IPS-18a (cell line): Measurements from ENCODE around the gene CCNY.

Source experiments
- H3K27ac ChIP-seq: one replicate; pipeline ENCODE4 v1.5.1; 2013; ENCODE audit warnings: low read length
- H3K27me3 ChIP-seq: one replicate; pipeline ENCODE4 v1.6.1; 2013; ENCODE audit warnings: mild to moderate bottlenecking, low read length; ENCODE audit not compliant: control insufficient read depth, insufficient read depth
- H3K36me3 ChIP-seq: one replicate; pipeline ENCODE4 v1.6.1; 2013; ENCODE audit warnings: low read depth, low read length; ENCODE audit not compliant: control insufficient read depth
- H3K4me1 ChIP-seq: one replicate; pipeline ENCODE4 v1.6.1; 2013; ENCODE audit warnings: low read depth, low read length; ENCODE audit not compliant: control insufficient read depth
- H3K4me3 ChIP-seq: one replicate; pipeline ENCODE4 v1.5.1; 2013; ENCODE audit warnings: low read length
- H3K9ac ChIP-seq: one replicate; pipeline ENCODE4 v1.6.1; 2013; ENCODE audit warnings: mild to moderate bottlenecking, low read length, moderate library complexity
- H3K9me3 ChIP-seq: one replicate; pipeline ENCODE4 v1.6.1; 2013; ENCODE audit warnings: low read depth, low read length; ENCODE audit not compliant: control insufficient read depth

The CCNY gene

GRCh38 chr10:35552650-35553342 is 216.5 kb downstream of the CCNY start:
- no peaks in the 10 kb centered on the region for H3K27me3 ChIP-seq
- peaks cover under 1% of the 10 kb centered on the region for H3K4me1 ChIP-seq
- H3K4me3 ChIP-seq: no peak overlapping the region
- no peaks in the 10 kb centered on the region for H3K36me3 ChIP-seq
- H3K9ac ChIP-seq: no peak overlapping the region
- H3K27ac ChIP-seq: no peak overlapping the region
- H3K9me3 ChIP-seq: no peaks in the 10 kb centered on the region

- Histone ChIP-seq H3K27me3 (no peaks in the 10 kb centered on the region), H3K4me3 (no peak overlapping the region), H3K4me1 (peaks cover 5% of the 10 kb centered on the region), H3K27ac (no peak overlapping the region), H3K36me3 (no peaks in the 10 kb centered on the region), H3K9me3 (no peaks in the 10 kb centered on the region), H3K9ac (no peak overlapping the region)
Observed at GRCh38 chr10:35554036-35554435, 217.7 kb downstream of the CCNY start.

GRCh38 chr10:35554461-35555056 is 218.2 kb downstream of the CCNY start:
- Histone ChIP-seq H3K9ac (no peak overlapping the region), H3K27ac (no peak overlapping the region), H3K4me3 (no peak overlapping the region), H3K27me3 (no peaks in the 10 kb centered on the region), H3K4me1 (peaks cover 5% of the 10 kb centered on the region), H3K36me3 (no peaks in the 10 kb centered on the region), H3K9me3 (no peaks in the 10 kb centered on the region)

- H3K4me3 ChIP-seq: no peak overlapping the region
- H3K9ac ChIP-seq: no peak overlapping the region
- no peak overlapping the region for H3K27ac ChIP-seq
- no peaks in the 10 kb centered on the region for H3K36me3 ChIP-seq
- peaks cover 5% of the 10 kb centered on the region for H3K4me1 ChIP-seq
- H3K9me3 ChIP-seq: no peaks in the 10 kb centered on the region
- no peaks in the 10 kb centered on the region for H3K27me3 ChIP-seq
Observed at GRCh38 chr10:35555962-35556930, 219.9 kb downstream of the CCNY start.

- peaks cover 5% of the 10 kb centered on the region for H3K4me1 ChIP-seq
- H3K4me3 ChIP-seq: no peak overlapping the region
- no peaks in the 10 kb centered on the region for H3K27me3 ChIP-seq
- H3K9ac ChIP-seq: no peak overlapping the region
- no peak overlapping the region for H3K27ac ChIP-seq
- H3K9me3 ChIP-seq: no peaks in the 10 kb centered on the region
- H3K36me3 ChIP-seq: no peaks in the 10 kb centered on the region
Observed at GRCh38 chr10:35558276-35558675, 222.0 kb downstream of the CCNY start.

- Histone ChIP-seq H3K9ac (no peak overlapping the region), H3K27me3 (no peaks in the 10 kb centered on the region), H3K4me3 (no peak overlapping the region), H3K4me1 (peaks cover 5% of the 10 kb centered on the region), H3K27ac (no peak overlapping the region), H3K9me3 (no peaks in the 10 kb centered on the region), H3K36me3 (no peaks in the 10 kb centered on the region)
Observed at GRCh38 chr10:35559416-35559815, 223.1 kb downstream of the CCNY start.

GRCh38 chr10:35561715-35562114 is 225.4 kb downstream of the CCNY start:
- H3K27me3 ChIP-seq: no peaks in the 10 kb centered on the region
- no peak overlapping the region for H3K27ac ChIP-seq
- peaks cover 5% of the 10 kb centered on the region for H3K4me1 ChIP-seq
- no peaks in the 10 kb centered on the region for H3K36me3 ChIP-seq
- no peaks in the 10 kb centered on the region for H3K9me3 ChIP-seq
- no peak overlapping the region for H3K4me3 ChIP-seq
- H3K9ac ChIP-seq: no peak overlapping the region

GRCh38 chr10:35562427-35562826 is 226.1 kb downstream of the CCNY start:
- H3K9me3 ChIP-seq: no peaks in the 10 kb centered on the region
- H3K9ac ChIP-seq: no peak overlapping the region
- no peak overlapping the region for H3K4me3 ChIP-seq
- no peaks in the 10 kb centered on the region for H3K27me3 ChIP-seq
- no peaks in the 10 kb centered on the region for H3K36me3 ChIP-seq
- H3K4me1 ChIP-seq: peaks cover 5% of the 10 kb centered on the region
- H3K27ac ChIP-seq: no peak overlapping the region

GRCh38 chr10:35563261-35563891 is 227.1 kb downstream of the CCNY start:
- Histone ChIP-seq H3K36me3 (no peaks in the 10 kb centered on the region), H3K27ac (no peak overlapping the region), H3K9ac (no peak overlapping the region), H3K4me1 (no peaks in the 10 kb centered on the region), H3K27me3 (no peaks in the 10 kb centered on the region), H3K4me3 (no peak overlapping the region), H3K9me3 (no peaks in the 10 kb centered on the region)

- Histone ChIP-seq H3K9me3 (no peaks in the 10 kb centered on the region), H3K36me3 (no peaks in the 10 kb centered on the region), H3K27me3 (no peaks in the 10 kb centered on the region), H3K9ac (no peak overlapping the region), H3K4me3 (no peak overlapping the region), H3K4me1 (no peaks in the 10 kb centered on the region), H3K27ac (no peak overlapping the region)
Observed at GRCh38 chr10:35564341-35564968, 228.1 kb downstream of the CCNY start.

GRCh38 chr10:35565602-35566081 is 229.3 kb downstream of the CCNY start:
- H3K9me3 ChIP-seq: no peaks in the 10 kb centered on the region
- no peaks in the 10 kb centered on the region for H3K27me3 ChIP-seq
- no peak overlapping the region for H3K4me3 ChIP-seq
- H3K9ac ChIP-seq: no peak overlapping the region
- no peak overlapping the region for H3K27ac ChIP-seq
- no peaks in the 10 kb centered on the region for H3K36me3 ChIP-seq
- H3K4me1 ChIP-seq: no peaks in the 10 kb centered on the region
